Stomach (tissue), 9 donors: ENCODE data around the gene SH2D7. TPM values are rescaled to one million over a fixed set of nuclear protein-coding genes. Genes with fewer than 3 reads are reported as not detected.

Source experiments
- DNase-seq, 2 donors: peaks; one replicate each; pipeline versions ENCODE4 v3.0.0 to v3.0.0-alpha.2; 2013 to 2019
- H3K27ac ChIP-seq, 5 donors: fragments of 200-600 bp in 4 of 5; sonication (generic) in 4 of 5; one replicate each; pipeline ENCODE4 v1.5.1; 2013 to 2019; ENCODE audit warnings: mild to moderate bottlenecking in 1 of 5, moderate library complexity in 1 of 5
- H3K27me3 ChIP-seq, 3 donors: fragments of 200-600 bp; sonication (generic); one replicate each; pipeline ENCODE4 v1.5.1; 2017 to 2019; ENCODE audit warnings: mixed run types in 1 of 3
- H3K36me3 ChIP-seq, 4 donors: fragments of 200-600 bp; sonication (generic); 1 replicate in 3 of 4; 2 replicates in 1 of 4; pipeline ENCODE4 v1.5.1; 2016 to 2019
- H3K4me1 ChIP-seq, 4 donors: fragments of 200-600 bp; sonication (generic); one replicate each; pipeline ENCODE4 v1.5.1; 2016 to 2019
- H3K4me3 ChIP-seq, 4 donors: fragments of 200-600 bp; sonication (generic) in 3 of 4; one replicate each; pipeline ENCODE4 v1.5.1; 2016 to 2019; ENCODE audit warnings: mild to moderate bottlenecking in 1 of 4
- H3K9me3 ChIP-seq, 4 donors: fragments of 200-600 bp; sonication (generic); one replicate each; pipeline ENCODE4 v1.5.1; 2016 to 2019
- CTCF ChIP-seq, 7 experiments: fragments of 450-650 bp in 4 of 7; fragments of 200-600 bp in 3 of 7; sonication (generic) in 3 of 7; IDR thresholded peaks; one replicate each; pipeline ENCODE4 v1.5.1; 2016 to 2019; ENCODE audit warnings: antibody characterized with exemption in 7 of 7, control low read depth in 2 of 7, mild to moderate bottlenecking in 1 of 7
- EP300 ChIP-seq: sonication (generic); formaldehyde crosslinking; IDR thresholded peaks from one replicate; pipeline ENCODE4 v1.6.1; 2017; ENCODE audit warnings: antibody characterized with exemption
- POLR2A ChIP-seq, 4 donors: fragments of 450-650 bp; IDR thresholded peaks; one replicate each; pipeline ENCODE4 v1.6.1; 2016; ENCODE audit warnings: antibody characterized with exemption in 4 of 4, control low read depth in 2 of 4, mild to moderate bottlenecking in 1 of 4, moderate library complexity in 1 of 4
- POLR2AphosphoS5 ChIP-seq, 3 donors: sonication (generic); formaldehyde crosslinking; IDR thresholded peaks; one replicate each; pipeline ENCODE4 v1.6.1; 2016; ENCODE audit warnings: antibody characterized with exemption in 3 of 3
- WGBS, 5 donors: extraction: QIAGEN DNeasy Blood & Tissue Kit in 3 of 5; methylation state at CpG; one replicate each; pipeline versions ENCODE4 v1.1.5 to v1.1.7; 2013 to 2018; 5-methylcytosine and 5-hydroxymethylcytosine counted together
- intact Hi-C: fragments of 100-400 bp; cut with DNase I; formaldehyde crosslinking; loops from one replicate; pipeline ENCODE4 v1.15.1; 2023; ENCODE audit warnings: low total_unique reads
- polyA plus RNA-seq, 3 donors: library from polyadenylated mRNA; stranded (reverse); fragments of 200-250 nt; gene quantifications; one replicate each; pipeline ENCODE4 v1.2.3, GENCODE V29; 2013
- total RNA-seq, 5 donors: library from RNA; depleted of rRNA; stranded (reverse); fragments of >200 nt; gene quantifications; one replicate each; pipeline versions ENCODE4 v1.1.0 to v1.2.3, GENCODE V29; 2014 to 2016
- donor health status: healthy with polysubstance abuse.
- donor health status: Bipolar disorder and iron deficiency.
- donor health status: healthy.

Gene SH2D7
- total and polyA plus RNA-seq, 8 donors: 0.29 to 0.45 TPM; not detected in 6

- WGBS, 5 donors: 1 to 10% (median 2%) methylated on average over 6 of the region's 6 CpGs
Measured at GRCh38 chr15:78061963-78062427, 30.4 kb upstream of the SH2D7 start.

GRCh38 chr15:78063217-78063616 lies 29.1 kb upstream of the SH2D7 start:
- Histone ChIP-seq H3K36me3 (no peaks in the 10 kb centered on the region), H3K4me3 (no peak overlapping the region), H3K27me3 (no peaks in the 10 kb centered on the region), H3K9me3 (no peaks in the 10 kb centered on the region), H3K4me1 (peaks cover 84 to 100% (median 94%) of the 10 kb centered on the region in 4 donors), H3K27ac (peak overlapping the region in 4 of 5 donors; percentile 74 to 98 (median 90))
- intact Hi-C loops: no loop called here
- DNase-seq: no peak
- no peak for TF ChIP-seq POLR2A (IDR thresholded peaks at IDR 0.05)
- no peak for TF ChIP-seq EP300
- TF ChIP-seq CTCF (IDR thresholded peaks at IDR 0.05): no peak
- no peak for TF ChIP-seq POLR2AphosphoS5 (IDR thresholded peaks at IDR 0.05)

More at GRCh38 chr15:78061963-78062427, 30.4 kb upstream of the SH2D7 start:
- H3K27ac ChIP-seq: peak overlapping the region; percentile 24 to 98 (median 59)
- intact Hi-C loops: no loop called here
- peak in 1 of 2 donors; percentile 60 for DNase-seq
- H3K9me3 ChIP-seq: no peaks in the 10 kb centered on the region
- no peaks in the 10 kb centered on the region for H3K27me3 ChIP-seq
- peaks cover 84 to 100% (median 93%) of the 10 kb centered on the region in 4 donors for H3K4me1 ChIP-seq
- H3K4me3 ChIP-seq: peak overlapping the region in 2 of 4 donors; percentile 14 to 21
- H3K36me3 ChIP-seq: no peaks in the 10 kb centered on the region
- TF ChIP-seq EP300 (no peak), CTCF (IDR thresholded peaks at IDR 0.05) (no peak), POLR2A (IDR thresholded peaks at IDR 0.05) (no peak), POLR2AphosphoS5 (IDR thresholded peaks at IDR 0.05) (no peak)

GRCh38 chr15:78063970-78064385 lies 28.4 kb upstream of the SH2D7 start:
- H3K27me3 ChIP-seq: no peaks in the 10 kb centered on the region
- no peaks in the 10 kb centered on the region for H3K9me3 ChIP-seq
- H3K36me3 ChIP-seq: no peaks in the 10 kb centered on the region
- no peak overlapping the region for H3K4me3 ChIP-seq
- peak overlapping the region; percentile 42 to 98 (median 87) for H3K27ac ChIP-seq
- TF ChIP-seq CTCF (IDR thresholded peaks at IDR 0.05): no peak
- TF ChIP-seq POLR2A (IDR thresholded peaks at IDR 0.05): no peak
- no peak for TF ChIP-seq EP300
- TF ChIP-seq POLR2AphosphoS5 (IDR thresholded peaks at IDR 0.05): no peak
- WGBS, 5 donors: 64 to 78% (median 71%) methylated on average over 5 of the region's 5 CpGs
- H3K4me1 ChIP-seq: peaks cover 84 to 100% (median 94%) of the 10 kb centered on the region in 4 donors
- intact Hi-C loops: no loop called here
- no peak for DNase-seq

- Histone ChIP-seq H3K27me3 (no peaks in the 10 kb centered on the region), H3K27ac (peak overlapping the region in 4 of 5 donors; percentile 74 to 98 (median 90)), H3K4me1 (peaks cover 84 to 100% (median 94%) of the 10 kb centered on the region in 4 donors), H3K4me3 (no peak overlapping the region), H3K9me3 (no peaks in the 10 kb centered on the region), H3K36me3 (no peaks in the 10 kb centered on the region)
- WGBS, 5 donors: 50 to 70% (median 58%) methylated on average over 2 of the region's 2 CpGs
- intact Hi-C loops: no loop called here
- TF ChIP-seq EP300 (no peak), POLR2AphosphoS5 (IDR thresholded peaks at IDR 0.05) (no peak), CTCF (IDR thresholded peaks at IDR 0.05) (no peak), POLR2A (IDR thresholded peaks at IDR 0.05) (no peak)
- no peak for DNase-seq
Measured at GRCh38 chr15:78064544-78064943, 27.8 kb upstream of the SH2D7 start.
